ENCODE data around the gene KRTAP5-9.
"Not testable (repeated sequence)": the region's sequence is repeated elsewhere in the genome, so short reads cannot be mapped to it uniquely, and the experiment has no call there.

- TF ChIP-seq CTCF (conservative IDR thresholded peaks at IDR 0.05; ENCODE audit: low read depth, low read length); EZH2 (IDR thresholded peaks at IDR 0.05; ENCODE audit: borderline replicate concordance, low read depth, low read length, poor library complexity, severe bottlenecking): not testable (repeated sequence)
Observed at GRCh38 chr11:71540521-71541304, 7.5 kb upstream of the KRTAP5-9 start.

Measured in A673 (cell line).